ENCODE data around the gene RAPGEF1. TPM values are rescaled to one million over a fixed set of nuclear protein-coding genes. Genes with fewer than 3 reads are reported as not detected.

The RAPGEF1 gene
- total and polyA plus RNA-seq, 9 of the 15 experiments (the other 6 are each of a cell fraction or from before 2014, with no cell fraction given), result 0.06 to 44.1 (median 19.9) TPM

GRCh38 chr9:131762356-131762932 is 22.6 kb upstream of the RAPGEF1 start (continued):
- TF ChIP-seq MYC (IDR thresholded peaks at IDR 0.05; ENCODE audit: low read depth, low read length), result peak; percentile 25; the same call in 1 of the 2 replicates
- no peak for TF ChIP-seq MYC (CRISPR knock-in tag; IDR thresholded peaks at IDR 0.05; ENCODE audit: borderline replicate concordance, low read depth)
- peak in 1 of 2 experiments; percentile 62; a peak in 3 of 4 replicates for TF ChIP-seq KDM1A (IDR thresholded peaks at IDR 0.05)
- TF ChIP-seq RFX5 (IDR thresholded peaks at IDR 0.05; ENCODE audit: low read depth, low read length), result no peak
- no peak for TF ChIP-seq CBX2 (IDR thresholded peaks at IDR 0.05; ENCODE audit: insufficient read depth, low read length, poor library complexity, severe bottlenecking)
- no peak for TF ChIP-seq CAMTA2 (CRISPR knock-in tag; conservative IDR thresholded peaks at IDR 0.05)
- no peak for TF ChIP-seq MCM7 (IDR thresholded peaks at IDR 0.05)
- no peak for TF ChIP-seq PHTF2 (CRISPR knock-in tag; IDR thresholded peaks at IDR 0.05)
- peak; percentile 99 for TF ChIP-seq HINFP (tag; conservative IDR thresholded peaks at IDR 0.05; ENCODE audit: low read depth)
- no peak for TF ChIP-seq ZFX (CRISPR knock-in tag; IDR thresholded peaks at IDR 0.05)
- TF ChIP-seq PTBP1 (IDR thresholded peaks at IDR 0.05; ENCODE audit: low read depth, low read length), result no peak
- no peak for TF ChIP-seq ZNF561 (CRISPR knock-in tag; conservative IDR thresholded peaks at IDR 0.05)
- no peak for TF ChIP-seq THAP12 (CRISPR knock-in tag; IDR thresholded peaks at IDR 0.05)
- no peak for TF ChIP-seq BCL6 (CRISPR knock-in tag; IDR thresholded peaks at IDR 0.05)
- no peak for TF ChIP-seq ZNF695 (CRISPR knock-in tag; IDR thresholded peaks at IDR 0.05)
- TF ChIP-seq CC2D1A (IDR thresholded peaks at IDR 0.05), result peak; percentile 84; the same call in 1 of the 2 replicates
- no peak for TF ChIP-seq SNRNP70 (optimal IDR thresholded peaks at IDR 0.05; ENCODE audit: low read depth, low read length)
- TF ChIP-seq MAZ (CRISPR knock-in tag; conservative IDR thresholded peaks at IDR 0.05 in 1 of 2, IDR thresholded peaks at IDR 0.05 in 1 of 2), result peak in 1 of 2 experiments; percentile 41; a peak in 1 of 4 replicates
- no peak for TF ChIP-seq MAFF (IDR thresholded peaks at IDR 0.05; ENCODE audit: low read length)
- no peak for TF ChIP-seq XRCC3 (IDR thresholded peaks at IDR 0.05)
- no peak for TF ChIP-seq RBM17 (IDR thresholded peaks at IDR 0.05; ENCODE audit: borderline replicate concordance, low read depth, low read length)
- TF ChIP-seq VEZF1 (CRISPR knock-in tag; IDR thresholded peaks at IDR 0.05), result peak; percentile 47
- no peak for TF ChIP-seq CREB1 (IDR thresholded peaks at IDR 0.05)
- TF ChIP-seq CREB1 (CRISPR knock-in tag; IDR thresholded peaks at IDR 0.05), result no peak
